Measurements from ENCODE around the gene FAM24B.

FAM24B gene

GRCh38 chr10:122855745-122856144 is 23.6 kb downstream of the FAM24B start:
- no peak for TF ChIP-seq CTCF (IDR thresholded peaks at IDR 0.05; ENCODE audit: borderline replicate concordance, control extremely low read depth, extremely low read depth, insufficient read depth, missing control alignments)
- no peak for DNase-seq (ENCODE audit: low spot score)
- in situ Hi-C loops (cut with MboI; ENCODE audit: low sequenced_read_pairs, unreplicated experiment), result no loop called here

GRCh38 chr10:122854648-122855047 is 24.7 kb downstream of the FAM24B start:
- no peak for DNase-seq (ENCODE audit: low spot score)
- in situ Hi-C loops (cut with MboI; ENCODE audit: low sequenced_read_pairs, unreplicated experiment), result no loop called here
- no peak for TF ChIP-seq CTCF (IDR thresholded peaks at IDR 0.05; ENCODE audit: borderline replicate concordance, control extremely low read depth, extremely low read depth, insufficient read depth, missing control alignments)

- in situ Hi-C loops (cut with MboI; ENCODE audit: low sequenced_read_pairs, unreplicated experiment), result no loop called here
- TF ChIP-seq CTCF (IDR thresholded peaks at IDR 0.05; ENCODE audit: borderline replicate concordance, control extremely low read depth, extremely low read depth, insufficient read depth, missing control alignments), result no peak
- no peak for DNase-seq (ENCODE audit: low spot score)
These were observed 25.6 kb downstream of the FAM24B start for GRCh38 chr10:122853665-122854313.

GRCh38 chr10:122852261-122852660 is 27.1 kb downstream of the FAM24B start:
- no peak for DNase-seq (ENCODE audit: low spot score)
- in situ Hi-C loops (cut with MboI; ENCODE audit: low sequenced_read_pairs, unreplicated experiment), result no loop called here

GRCh38 chr10:122850705-122851640 is 28.4 kb downstream of the FAM24B start:
- TF ChIP-seq CTCF (IDR thresholded peaks at IDR 0.05; ENCODE audit: borderline replicate concordance, control extremely low read depth, extremely low read depth, insufficient read depth, missing control alignments), result no peak
- in situ Hi-C loops (cut with MboI; ENCODE audit: low sequenced_read_pairs, unreplicated experiment), result no loop called here
- no peak for DNase-seq (ENCODE audit: low spot score)

More at GRCh38 chr10:122852261-122852660, 27.1 kb downstream of the FAM24B start:
- TF ChIP-seq CTCF (IDR thresholded peaks at IDR 0.05; ENCODE audit: borderline replicate concordance, control extremely low read depth, extremely low read depth, insufficient read depth, missing control alignments), result no peak

GRCh38 chr10:122849900-122850605 is 29.3 kb downstream of the FAM24B start:
- in situ Hi-C loops (cut with MboI; ENCODE audit: low sequenced_read_pairs, unreplicated experiment), result no loop called here
- no peak for TF ChIP-seq CTCF (IDR thresholded peaks at IDR 0.05; ENCODE audit: borderline replicate concordance, control extremely low read depth, extremely low read depth, insufficient read depth, missing control alignments)
- DNase-seq (ENCODE audit: low spot score), result no peak
